EH (cell line): Measurements from ENCODE around the gene SLC35F3.
A peak's percentile ranks its signal among the peaks of the same experiment; 100 is the strongest.
"Not testable (repeated sequence)": the region's sequence is repeated elsewhere in the genome, so short reads cannot be mapped to it uniquely, and the experiment has no call there.

Experiments
- DNase-seq: peaks from one replicate; pipeline ENCODE4 v3.0.0-alpha.2; 2015; ENCODE audit warnings: low read depth

The SLC35F3 gene

DNA sequence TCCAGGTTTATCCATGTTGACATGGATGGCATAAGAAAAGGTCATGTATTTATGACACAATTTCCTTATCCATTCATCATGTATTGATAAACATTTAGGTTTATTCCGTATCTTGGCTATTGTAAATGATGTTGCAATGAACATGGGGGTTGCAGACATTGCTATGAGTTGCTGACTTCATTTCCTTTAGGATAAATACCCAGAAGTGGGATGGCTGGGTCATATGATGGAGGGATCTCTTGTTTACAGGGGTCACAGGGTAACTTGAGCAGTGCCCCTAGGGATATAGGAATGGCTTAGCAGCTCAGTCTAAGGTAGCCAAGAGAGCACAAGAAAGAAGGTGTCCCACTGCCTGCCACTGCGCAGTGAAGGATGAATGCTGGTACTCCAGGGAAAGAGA is 239.2 kb downstream of the SLC35F3 start:
- DNase-seq = no peak

DNA sequence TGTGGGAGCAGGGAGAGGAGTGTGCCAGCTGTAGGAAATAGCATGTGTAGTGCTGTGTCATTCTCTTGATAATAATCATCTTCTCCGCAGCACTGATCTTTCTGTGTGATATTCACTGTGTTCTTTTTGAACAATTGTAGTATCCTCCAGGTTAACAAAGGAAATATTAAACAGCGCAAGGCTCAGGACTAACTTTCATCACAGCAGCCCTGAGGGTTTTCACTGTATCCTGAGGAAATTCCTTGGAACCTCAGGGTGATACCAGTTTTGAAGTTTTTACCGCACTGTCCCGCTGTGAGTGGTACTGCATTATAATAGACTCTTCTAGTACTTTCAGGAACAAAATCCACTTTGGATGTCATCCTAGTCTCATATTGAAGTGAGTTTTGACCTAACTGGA is 240.4 kb downstream of the SLC35F3 start:
- peak; percentile 48 for DNase-seq

DNA sequence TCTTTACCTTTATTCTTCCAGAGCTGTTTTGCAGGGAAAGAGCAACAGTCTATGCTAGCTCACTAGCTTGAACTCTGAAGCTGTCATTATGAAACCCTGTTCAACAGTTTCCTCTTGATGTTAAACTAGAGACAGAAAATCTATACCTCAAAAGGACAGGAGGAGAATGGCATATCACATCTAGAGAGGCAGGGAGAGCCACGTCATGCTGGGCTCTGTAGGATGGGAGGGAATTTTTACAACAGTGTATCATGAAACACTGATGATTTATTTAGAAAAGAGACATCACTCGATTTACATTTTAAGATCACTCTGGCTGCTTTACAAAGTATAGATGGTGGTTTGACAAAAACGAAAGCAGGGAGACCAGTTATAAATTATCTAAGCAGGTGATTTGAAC is 243.9 kb downstream of the SLC35F3 start:
- peak; percentile 21 for DNase-seq

DNA sequence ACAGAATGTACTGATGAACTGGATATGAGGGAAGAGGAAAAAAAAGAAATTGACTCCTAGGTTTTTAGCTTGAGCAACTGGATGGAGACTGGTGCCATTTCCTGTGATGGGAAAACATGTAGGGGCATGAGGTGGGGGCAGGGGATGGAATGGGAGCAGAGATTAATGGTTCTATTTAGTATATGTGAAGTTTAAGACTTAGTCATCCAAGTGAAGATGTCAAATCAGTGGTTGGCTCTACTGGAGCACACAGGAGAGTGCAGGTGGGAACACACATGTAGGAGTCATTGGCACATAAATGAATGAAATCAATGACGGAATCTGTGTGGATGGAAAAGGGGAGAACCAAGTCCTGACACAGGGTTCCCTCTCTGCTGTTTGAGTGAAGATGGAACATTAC is 244.3 kb downstream of the SLC35F3 start:
- peak; percentile 40 for DNase-seq

DNA sequence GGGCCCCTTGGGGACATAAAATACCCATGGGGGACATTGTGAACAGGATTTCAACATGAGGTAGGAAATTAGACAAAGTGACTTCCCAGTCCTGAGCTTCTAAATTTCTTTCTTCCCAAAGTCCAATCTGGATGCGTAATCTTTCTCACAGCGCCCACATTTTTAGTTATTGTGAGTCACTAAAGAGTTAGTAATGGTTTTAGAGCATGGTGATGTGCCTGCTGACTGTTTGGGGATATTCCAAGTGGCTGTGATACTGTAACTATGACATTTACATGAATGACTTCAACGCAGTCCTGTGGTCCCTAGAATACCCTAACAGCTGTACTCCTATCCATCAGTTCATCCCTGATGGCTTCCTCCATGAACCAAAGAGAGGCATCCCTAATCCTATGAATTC is 244.7 kb downstream of the SLC35F3 start:
- peak; percentile 86 for DNase-seq

DNA sequence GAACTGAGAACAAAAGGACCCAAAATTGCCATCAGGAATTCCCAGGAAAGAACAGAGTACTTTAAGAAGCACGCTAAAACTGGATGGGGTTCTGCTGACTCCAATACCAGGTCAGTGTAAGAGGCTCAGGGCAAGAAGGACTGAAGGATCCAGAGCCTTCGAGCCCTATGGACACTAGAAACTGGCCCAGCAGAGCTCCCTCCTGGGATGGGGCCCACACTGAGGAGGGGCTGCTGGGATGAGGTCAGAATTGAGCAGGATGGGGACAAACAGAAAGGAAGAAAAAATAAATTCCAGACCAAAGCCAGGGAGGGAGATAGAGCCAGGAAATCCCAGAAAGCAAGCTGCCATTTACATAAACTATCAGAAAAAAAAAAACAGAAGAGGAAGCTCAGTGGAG is 246.4 kb downstream of the SLC35F3 start:
- DNase-seq = no peak

DNA sequence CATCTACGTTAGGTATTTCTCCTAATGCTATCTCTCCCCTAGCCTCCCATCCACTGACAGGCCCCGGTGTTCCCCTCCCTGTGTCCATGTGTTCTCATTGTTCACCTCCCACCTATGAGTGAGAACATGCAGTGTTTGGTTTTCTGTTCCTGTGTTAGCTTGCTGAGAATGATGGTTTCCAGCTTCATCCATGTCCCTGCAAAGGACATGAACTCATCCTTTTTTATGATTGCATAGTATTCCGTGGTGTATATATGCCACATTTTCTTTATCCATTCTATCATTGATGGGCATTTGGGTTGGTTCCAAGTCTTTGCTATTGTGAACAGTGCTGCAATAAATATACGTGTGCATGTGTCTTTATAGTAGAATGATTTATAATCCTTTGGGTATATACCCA is 247.9 kb downstream of the SLC35F3 start:
- DNase-seq = not testable (repeated sequence)

DNA sequence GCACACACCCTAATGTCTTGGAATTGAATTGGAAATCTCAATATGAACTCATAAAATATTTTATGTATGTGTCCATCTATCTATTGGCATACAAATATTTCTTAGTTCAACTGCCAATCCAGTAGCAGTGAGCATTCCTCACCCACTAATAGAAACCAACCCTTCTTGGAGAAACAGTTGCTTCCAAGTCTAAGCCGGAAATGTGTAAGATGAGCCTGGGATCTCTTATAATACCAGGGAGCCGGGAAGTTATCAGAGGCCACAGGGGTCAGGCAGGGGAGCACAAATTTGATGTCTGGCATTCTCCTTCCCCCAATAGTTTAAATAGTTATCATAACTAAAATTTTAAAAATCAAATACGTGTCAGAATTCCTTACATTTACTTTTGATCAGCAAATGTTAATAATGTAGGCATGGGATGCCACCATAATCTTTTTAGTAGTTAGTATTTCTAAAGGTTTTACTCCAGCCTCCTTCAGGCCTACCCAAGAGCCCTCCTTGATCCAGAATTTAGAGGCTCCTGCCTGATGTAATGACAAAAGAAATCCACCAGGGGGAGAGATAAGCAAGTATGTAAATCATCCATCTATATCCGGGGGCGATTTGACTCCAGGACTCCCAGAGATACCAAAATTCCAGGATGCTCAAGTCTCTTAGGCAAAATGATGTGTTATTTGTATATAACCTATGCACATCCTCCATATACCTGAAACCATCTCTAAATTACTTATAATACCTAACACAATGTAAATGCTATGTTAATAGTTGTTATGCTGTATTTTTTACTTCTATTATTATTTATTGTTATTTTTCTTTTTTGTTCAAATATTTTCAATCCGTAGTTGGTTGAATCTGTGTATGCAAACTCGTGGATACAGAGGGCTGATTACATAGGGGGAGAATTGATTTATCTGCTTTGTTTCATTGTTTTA is 250.1 kb downstream of the SLC35F3 start:
- DNase-seq = peak; percentile 81

DNA sequence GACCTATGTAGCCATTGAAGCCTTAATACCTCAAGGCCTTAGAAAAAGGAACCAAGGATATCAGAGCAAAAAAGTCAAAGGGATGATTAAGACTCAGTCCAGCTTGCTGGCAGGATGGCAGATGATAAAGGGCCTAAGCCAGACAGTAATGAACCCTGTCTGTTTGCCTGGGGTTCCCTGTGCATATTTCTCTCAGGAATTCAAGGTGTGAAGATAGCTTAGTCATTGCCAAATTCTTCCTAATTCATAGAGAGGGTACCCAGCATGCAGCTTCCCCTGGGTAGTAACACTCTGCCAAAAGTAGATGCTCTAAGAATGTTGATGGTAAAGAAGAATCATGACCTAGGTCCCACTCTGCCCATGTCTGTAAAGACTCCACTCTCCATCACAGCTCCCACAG is 258.2 kb downstream of the SLC35F3 start:
- no peak for DNase-seq

DNA sequence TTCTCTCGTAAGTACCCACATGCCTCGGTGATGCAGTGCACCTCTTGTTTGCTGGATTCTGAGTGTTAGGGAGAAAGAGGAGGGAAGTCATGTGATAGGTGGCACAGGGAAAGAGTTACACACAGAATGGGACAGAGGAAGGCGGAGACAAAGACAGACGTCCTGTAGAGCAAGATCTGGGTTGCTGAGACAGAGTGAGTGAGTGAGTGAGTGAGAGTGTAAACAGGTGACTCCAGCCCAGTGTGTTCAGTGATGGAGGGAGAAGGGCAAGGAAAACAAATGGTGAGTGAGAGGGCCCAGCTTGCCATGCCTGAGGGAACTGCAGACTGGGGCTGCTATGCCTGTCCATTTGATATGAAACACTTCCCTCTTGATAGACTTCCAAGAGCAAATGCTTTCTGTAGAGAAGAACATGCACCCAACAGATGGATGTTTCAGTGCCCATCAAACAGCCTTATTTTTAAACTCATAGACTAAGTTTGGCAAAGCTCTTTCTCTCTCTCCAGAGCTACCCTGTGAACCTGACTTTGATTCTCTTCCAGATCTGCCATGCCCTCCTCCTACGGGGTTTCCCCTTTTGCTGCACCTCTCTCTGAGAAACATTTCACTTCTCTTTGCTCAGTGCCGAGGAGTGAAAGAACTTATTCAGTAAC is 258.9 kb downstream of the SLC35F3 start:
- no peak for DNase-seq

DNA sequence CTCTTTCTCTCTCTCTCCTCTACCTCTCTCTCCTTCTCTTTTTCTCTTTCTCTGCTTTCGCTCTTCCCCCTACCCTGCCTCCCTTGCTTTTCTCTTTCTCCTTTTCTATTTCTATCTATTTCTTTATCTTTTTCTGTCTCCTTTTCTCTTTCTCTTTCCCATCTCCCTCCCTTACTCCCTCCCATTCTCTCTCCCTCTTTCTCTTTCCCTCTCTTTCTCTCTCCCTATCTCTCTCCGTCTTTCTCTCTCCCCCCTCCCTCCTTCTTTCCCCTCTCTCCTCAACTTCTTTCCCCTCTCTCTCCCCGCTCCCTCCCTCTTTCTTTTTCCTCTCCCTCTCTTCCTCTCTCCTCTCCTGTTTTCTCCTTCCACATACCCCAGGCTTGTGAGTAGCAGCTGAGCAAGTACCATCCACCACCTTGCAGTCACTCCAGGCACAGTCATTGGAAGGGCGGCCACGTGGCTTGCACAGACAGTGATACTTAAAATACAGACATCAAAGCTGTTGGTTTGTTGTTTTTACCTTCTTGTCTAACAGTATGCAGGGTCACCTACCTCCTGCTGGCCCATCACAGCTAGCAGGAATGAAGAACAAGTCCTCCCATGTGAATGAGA is 259.7 kb downstream of the SLC35F3 start:
- DNase-seq = no peak

DNA sequence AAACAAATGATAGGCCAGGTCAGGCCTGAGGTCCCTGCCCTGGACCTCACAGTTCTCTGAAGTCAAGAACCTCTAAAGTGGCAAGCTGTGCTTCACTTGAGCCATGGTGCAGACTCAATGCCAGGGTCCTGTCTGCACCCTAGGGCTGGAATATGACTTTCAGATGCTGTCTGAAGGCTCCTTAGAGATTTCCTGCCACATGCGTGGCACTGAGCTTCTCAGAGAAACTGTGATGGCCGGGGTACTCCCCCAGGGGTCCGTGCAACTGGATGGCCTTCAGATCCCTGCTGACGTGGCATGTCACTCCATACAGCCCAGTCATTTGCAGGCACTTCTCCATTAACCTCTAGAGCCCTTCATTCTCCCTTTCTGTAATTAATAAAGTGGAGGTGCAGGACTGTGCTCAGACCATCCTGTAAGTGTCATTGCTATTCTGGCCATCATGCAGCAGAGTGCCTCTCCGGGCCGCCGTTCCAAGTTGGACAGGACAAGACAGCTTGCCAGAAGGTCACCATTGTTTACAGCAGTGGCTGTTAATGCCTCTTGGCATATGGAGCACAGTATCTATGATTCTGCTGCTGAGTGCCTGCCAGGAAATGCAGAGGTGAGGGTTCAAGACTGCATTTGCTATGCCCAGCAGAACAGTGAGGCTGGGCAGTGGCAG is 263.7 kb downstream of the SLC35F3 start:
- no peak for DNase-seq

DNA sequence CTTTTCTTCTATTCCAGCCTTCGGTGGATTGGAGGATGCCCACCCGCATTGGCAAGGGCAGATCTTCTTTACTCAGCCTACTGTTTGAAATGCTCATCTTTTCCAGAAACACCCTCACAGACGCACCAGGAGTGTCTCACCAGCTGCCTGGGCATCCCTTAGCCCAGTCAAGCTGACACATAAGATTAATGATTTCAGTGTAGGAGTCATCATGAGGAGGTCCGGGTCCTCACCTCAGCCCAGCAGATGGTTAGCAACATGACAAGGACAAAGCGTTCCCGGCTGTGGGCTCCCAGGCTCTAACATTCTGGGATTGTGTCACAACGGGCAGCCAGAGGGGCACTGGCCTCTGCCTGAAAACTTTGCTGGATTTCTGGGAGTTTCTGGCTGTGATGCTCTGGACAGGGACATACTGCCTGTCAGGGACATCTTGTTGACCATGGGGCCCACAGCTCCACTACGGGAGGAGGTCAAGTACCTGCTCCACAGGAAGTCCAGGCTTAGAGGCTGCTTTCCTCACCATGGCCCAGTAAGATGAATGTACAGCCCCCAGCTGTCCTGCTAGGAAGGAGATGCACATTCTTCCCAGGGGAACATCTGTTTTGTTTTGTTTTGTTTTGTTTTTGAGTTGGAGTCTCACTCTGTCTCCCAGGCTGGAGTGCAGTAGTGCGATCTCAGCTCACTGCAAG is 264.8 kb downstream of the SLC35F3 start:
- DNase-seq = no peak

DNA sequence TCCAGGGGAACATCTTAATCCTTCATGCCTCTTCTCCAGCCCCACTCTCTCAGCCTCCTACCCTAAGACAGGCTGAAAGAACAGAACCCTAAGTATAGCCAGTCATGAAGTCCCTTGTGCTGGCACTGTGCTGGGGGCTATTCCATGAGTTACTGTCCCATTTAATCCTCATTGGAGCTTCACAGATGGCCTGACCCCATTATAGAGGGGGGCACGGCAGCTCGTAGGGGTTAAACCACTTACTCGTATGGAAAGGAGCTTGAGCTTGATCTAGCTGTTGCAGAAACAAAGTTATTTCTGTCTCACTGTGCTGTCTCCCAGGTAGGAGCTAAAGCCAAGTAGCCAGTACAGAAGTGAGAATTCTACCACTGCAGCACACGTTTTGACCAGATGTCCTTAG is 265.6 kb downstream of the SLC35F3 start:
- no peak for DNase-seq

DNA sequence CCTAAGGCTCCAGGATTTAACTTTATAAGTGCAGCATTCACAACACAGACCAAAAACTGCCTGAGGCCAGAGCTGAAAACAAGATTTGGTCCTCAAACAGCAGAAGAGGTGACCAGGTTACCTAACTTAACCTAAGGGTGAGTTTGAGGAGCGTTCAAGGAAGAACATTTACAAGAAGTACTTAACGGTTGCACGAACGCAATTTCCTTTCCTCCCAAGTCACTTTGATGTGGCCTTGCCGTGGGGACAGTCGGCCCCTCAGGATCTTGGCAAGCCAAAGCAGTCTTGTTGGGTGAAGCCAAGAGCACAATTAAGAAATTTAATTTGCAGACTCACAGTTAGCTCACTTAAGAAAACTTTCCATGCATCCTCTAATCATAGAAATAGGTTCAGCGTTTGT is 266.1 kb downstream of the SLC35F3 start:
- DNase-seq = no peak

DNA sequence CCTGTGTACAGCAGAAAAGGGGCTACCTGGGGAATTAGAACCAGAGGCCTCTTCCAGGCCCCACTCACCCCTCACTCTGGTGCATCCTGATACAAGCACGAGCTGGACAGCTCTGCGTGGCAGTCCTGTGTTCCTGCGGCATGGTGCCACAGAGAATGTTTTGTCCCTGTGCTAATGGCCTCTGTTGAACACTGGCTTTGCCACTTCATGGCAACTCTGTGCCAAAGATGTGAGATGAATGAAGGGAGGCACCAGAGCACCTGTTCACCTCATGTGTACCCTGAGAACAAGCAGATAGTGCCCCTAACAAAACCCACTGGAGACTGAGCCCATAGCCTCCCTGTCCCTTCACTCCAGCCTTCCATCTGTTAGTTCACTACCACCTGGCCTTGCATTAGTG is 269.5 kb downstream of the SLC35F3 start:
- no peak for DNase-seq

DNA sequence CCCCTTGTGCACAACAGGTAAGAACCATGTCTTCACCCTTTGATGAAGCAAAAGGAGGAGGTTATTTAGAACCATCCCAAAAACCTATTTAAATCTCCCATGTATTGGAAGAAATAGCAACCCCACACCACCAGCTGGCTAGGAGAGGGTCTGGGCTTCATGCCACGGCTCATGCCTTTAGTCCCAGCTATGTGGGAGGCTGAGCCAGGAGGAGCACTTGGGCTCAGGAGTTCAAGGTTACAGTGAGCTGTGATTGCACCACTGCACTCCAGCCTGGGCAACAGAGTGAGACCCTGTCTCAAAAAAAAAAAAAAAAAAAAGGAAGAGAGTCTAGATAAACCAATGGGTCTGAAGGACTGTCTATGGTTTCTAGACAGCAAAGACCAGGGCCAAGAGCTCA is 270.9 kb downstream of the SLC35F3 start:
- no peak for DNase-seq

DNA sequence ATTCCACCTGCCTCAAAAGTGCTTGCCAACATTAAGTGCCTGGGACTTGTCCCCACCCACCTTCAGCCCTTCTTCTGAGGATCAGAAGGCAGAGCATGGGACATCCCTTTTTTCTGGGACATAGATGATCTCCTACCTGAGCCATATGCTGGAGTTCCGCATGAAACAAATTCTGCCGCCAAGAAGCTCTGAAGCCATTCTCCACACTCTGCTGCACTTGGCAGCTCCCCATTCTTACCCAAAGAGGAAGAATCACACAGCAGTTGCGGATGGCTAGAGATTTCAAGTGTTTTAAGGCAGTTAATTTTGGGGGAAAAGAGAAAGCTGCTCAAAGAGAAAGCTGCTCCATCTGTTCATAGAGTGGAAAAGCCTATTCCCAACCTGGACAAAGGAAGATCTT is 271.5 kb downstream of the SLC35F3 start:
- DNase-seq = no peak

DNA sequence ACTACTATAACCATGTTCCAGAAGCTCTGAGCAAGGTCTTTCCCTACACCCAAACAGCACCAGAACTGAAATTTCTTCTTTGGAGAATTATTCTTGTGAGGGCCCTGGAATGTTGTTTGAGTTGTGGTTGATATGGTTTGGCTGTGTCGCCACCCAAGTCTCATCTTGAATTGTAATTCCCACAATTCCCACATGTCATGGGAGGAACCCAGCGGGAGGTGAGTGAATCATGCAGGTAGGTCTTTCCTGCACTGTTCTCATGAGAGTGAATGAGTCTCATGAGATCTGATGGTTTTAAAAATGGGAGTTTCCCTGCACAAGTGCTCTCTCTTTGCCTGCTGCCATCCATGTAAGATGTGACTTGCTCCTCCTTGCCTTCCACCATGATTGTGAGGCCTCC is 272.4 kb downstream of the SLC35F3 start:
- DNase-seq = not testable (repeated sequence)

DNA sequence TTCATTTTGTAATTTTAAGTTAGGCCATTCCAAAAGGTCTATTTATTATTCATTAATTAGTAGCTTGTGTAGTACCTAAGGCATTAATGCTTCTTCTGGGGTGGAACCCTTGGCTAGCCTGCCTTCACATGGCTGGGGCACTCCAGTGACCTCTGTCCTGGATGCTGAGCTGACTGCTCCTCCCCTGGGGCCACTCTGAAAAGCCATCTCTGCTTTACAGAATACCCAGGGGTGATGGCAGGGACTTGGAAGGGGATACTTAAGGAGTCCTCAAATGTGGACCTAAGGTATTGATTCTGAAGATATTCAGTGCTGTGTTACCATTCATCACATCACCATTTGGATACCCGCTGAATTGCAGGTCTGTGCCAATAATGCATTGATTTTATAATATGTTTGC is 281.0 kb downstream of the SLC35F3 start:
- no peak for DNase-seq

DNA sequence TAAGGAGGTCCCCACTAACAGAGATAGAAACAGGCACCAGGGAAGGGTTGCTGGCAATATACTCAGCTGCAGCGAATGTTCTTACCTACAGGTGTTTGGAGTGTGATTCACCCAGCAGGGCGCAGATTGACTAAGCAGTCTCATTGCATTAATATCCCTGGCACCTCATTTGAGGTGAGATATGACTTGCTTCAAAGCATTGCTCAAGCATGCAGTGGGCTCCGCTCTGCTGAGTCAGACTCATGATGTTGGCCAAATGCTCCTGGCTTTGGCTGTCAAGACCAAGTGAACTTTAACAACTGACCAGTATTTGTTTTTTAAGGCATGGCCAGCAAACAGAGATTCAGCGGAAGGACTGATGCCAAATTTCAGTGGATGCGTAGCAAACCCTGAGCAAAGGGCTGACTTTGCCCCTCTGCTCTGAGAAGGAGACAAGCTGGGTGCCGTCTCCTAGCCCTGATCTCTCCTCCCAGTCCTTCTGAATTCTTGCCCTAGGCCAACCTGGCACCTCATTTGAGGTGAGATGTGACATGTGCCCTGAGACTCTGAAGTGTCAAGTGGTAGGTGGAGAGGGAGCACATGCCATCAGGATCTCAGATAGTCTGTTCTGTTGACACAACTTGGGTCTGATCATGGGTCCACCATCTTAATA is 281.7 kb downstream of the SLC35F3 start:
- DNase-seq = no peak

DNA sequence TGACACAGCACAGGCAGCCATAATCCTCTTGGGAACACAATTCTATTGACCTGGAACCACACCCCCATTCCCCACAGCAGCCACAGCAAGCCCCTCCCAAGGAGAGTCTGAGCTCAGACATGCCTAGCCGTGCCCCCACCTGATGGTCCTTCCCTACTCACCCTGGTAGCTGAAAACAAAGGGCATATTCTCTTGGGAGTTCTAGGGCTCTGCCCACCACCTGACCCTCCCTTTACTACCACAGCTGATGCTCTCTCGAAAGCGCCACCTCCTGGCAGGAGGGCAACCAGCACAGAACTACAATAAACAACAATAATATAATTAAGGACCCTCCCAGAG is 283.9 kb downstream of the SLC35F3 start:
- peak; percentile 9 for DNase-seq
